Right lobe of liver (tissue), 4 donors: ENCODE measurements around the gene PFKFB1.

ENCODE experiments used
- CTCF ChIP-seq, 4 donors: fragments of 200-600 bp in 3 of 4; fragments of 450-650 bp in 1 of 4; IDR thresholded peaks; one replicate each; pipeline versions ENCODE4 v1.5.1 to v1.8.0; 2016 to 2022; ENCODE audit warnings: antibody characterized with exemption in 4 of 4, mild to moderate bottlenecking in 2 of 4
- POLR2A ChIP-seq: fragments of 450-650 bp; IDR thresholded peaks from one replicate; pipeline ENCODE4 v1.6.1; 2017; ENCODE audit warnings: antibody characterized with exemption, mild to moderate bottlenecking
- donor health status: DM: no; HTN: no; CAD: no.
- donor health status: DM: no; HTN: no; CAD: no.
- donor health status: DM: no; HTN: yes; CAD: no.

- no peak for TF ChIP-seq CTCF (IDR thresholded peaks at IDR 0.05)
- TF ChIP-seq POLR2A: no peak
Measured at GRCh38 chrX:54994668-54995351, 822 bp upstream of the PFKFB1 start.
